Osteoblast (primary cell): Measurements from ENCODE around the gene DMBT1. TPM values are rescaled to one million over a fixed set of nuclear protein-coding genes. Genes with fewer than 3 reads are reported as not detected.

Source experiments
- DNase-seq: peaks from one replicate; pipeline ENCODE4 v3.0.0; 2011; ENCODE audit warnings: low spot score, mixed read lengths; ENCODE audit not compliant: insufficient read length; ENCODE audit errors: missing footprints
- H2AFZ ChIP-seq: 2 replicates; pipeline ENCODE4 v1.6.0; 2011; ENCODE audit warnings: mild to moderate bottlenecking, low read length
- H3K27ac ChIP-seq: 2 replicates; pipeline ENCODE4 v1.5.1; 2011; ENCODE audit warnings: mild to moderate bottlenecking, low read depth, low read length, moderate library complexity
- H3K27me3 ChIP-seq: 2 replicates; pipeline ENCODE4 v1.6.0; 2012; ENCODE audit warnings: mild to moderate bottlenecking, control low read depth, inconsistent platforms, low read length, moderate library complexity; ENCODE audit not compliant: insufficient read depth
- H3K36me3 ChIP-seq: 2 replicates; pipeline ENCODE4 v1.5.1; 2011; ENCODE audit warnings: mild to moderate bottlenecking, low read length, control low read depth, moderate library complexity; ENCODE audit not compliant: insufficient read depth
- H3K4me1 ChIP-seq: 2 replicates; pipeline ENCODE4 v1.5.1; 2011; ENCODE audit warnings: mild to moderate bottlenecking, low read length, control low read depth, moderate library complexity; ENCODE audit not compliant: insufficient read depth
- H3K4me2 ChIP-seq: 2 replicates; pipeline ENCODE4 v1.6.0; 2011; ENCODE audit warnings: mild to moderate bottlenecking, low read length; ENCODE audit not compliant: insufficient read depth
- H3K4me3 ChIP-seq: fragments of 200-600 bp; sonication (generic); 3 replicates; pipeline ENCODE4 v1.5.1; 2012; ENCODE audit warnings: mild to moderate bottlenecking, low read length, inconsistent platforms; ENCODE audit not compliant: insufficient read depth
- H3K79me2 ChIP-seq: 2 replicates; pipeline ENCODE4 v1.6.0; 2012; ENCODE audit warnings: mild to moderate bottlenecking, low read length, control low read depth, inconsistent platforms; ENCODE audit not compliant: insufficient read depth
- H3K9me3 ChIP-seq: 2 replicates; pipeline ENCODE4 v1.5.1; 2011; ENCODE audit warnings: low read depth, low read length, control low read depth
- H4K20me1 ChIP-seq: 2 replicates; pipeline ENCODE4 v1.6.0; 2012; ENCODE audit warnings: mild to moderate bottlenecking, low read length, control low read depth; ENCODE audit not compliant: insufficient read depth
- total RNA-seq: library from RNA; depleted of rRNA; stranded (reverse); fragments of >200 nt; gene quantifications from 2 replicates; pipeline ENCODE4 v1.2.3, GENCODE V29; 2012
- TF ChIP-seq, protein P1 (sequence below): IDR thresholded peaks from 2 replicates; pipeline ENCODE4 v1.5.1; 2011; ENCODE audit warnings: mild to moderate bottlenecking, low read depth, low read length, moderate library complexity; ENCODE audit errors: extremely low read depth

DMBT1 gene
- total RNA-seq, 1 donor = under 0.01 TPM

DNA sequence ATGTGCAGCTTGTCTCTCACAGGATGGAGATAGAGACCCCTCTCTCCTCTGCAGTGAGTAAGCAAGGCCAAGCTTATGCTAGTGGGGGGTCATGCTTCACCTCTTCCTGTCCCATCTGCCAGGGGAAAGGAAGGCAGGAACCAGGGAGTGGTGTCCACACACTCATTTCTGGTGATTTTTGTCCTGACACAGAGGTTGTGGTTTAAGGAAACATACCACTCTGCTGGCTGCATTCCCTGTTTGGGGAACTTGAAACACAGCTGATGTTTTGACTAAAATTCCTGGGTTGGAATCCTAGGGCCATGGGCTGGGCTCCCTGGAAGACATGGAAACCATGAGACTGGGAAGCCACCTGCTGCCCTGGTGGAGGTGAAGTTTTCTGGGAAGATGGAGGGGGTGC is 117.7 kb downstream of the DMBT1 start:
- peak; percentile 59 for DNase-seq
- H3K4me1 ChIP-seq = no peaks in the 10 kb centered on the region
- H3K27me3 ChIP-seq = peaks cover 11% of the 10 kb centered on the region
- H3K9me3 ChIP-seq = no peaks in the 10 kb centered on the region
- TF ChIP-seq, protein P1, sequence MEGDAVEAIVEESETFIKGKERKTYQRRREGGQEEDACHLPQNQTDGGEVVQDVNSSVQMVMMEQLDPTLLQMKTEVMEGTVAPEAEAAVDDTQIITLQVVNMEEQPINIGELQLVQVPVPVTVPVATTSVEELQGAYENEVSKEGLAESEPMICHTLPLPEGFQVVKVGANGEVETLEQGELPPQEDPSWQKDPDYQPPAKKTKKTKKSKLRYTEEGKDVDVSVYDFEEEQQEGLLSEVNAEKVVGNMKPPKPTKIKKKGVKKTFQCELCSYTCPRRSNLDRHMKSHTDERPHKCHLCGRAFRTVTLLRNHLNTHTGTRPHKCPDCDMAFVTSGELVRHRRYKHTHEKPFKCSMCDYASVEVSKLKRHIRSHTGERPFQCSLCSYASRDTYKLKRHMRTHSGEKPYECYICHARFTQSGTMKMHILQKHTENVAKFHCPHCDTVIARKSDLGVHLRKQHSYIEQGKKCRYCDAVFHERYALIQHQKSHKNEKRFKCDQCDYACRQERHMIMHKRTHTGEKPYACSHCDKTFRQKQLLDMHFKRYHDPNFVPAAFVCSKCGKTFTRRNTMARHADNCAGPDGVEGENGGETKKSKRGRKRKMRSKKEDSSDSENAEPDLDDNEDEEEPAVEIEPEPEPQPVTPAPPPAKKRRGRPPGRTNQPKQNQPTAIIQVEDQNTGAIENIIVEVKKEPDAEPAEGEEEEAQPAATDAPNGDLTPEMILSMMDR = no peak
- H3K79me2 ChIP-seq = no peaks in the 10 kb centered on the region
- H3K27ac ChIP-seq = no peak overlapping the region
- no peak overlapping the region for H2AFZ ChIP-seq
- no peak overlapping the region for H3K4me2 ChIP-seq
- H3K36me3 ChIP-seq = no peaks in the 10 kb centered on the region
- H4K20me1 ChIP-seq = no peaks in the 10 kb centered on the region
- no peak overlapping the region for H3K4me3 ChIP-seq

DNA sequence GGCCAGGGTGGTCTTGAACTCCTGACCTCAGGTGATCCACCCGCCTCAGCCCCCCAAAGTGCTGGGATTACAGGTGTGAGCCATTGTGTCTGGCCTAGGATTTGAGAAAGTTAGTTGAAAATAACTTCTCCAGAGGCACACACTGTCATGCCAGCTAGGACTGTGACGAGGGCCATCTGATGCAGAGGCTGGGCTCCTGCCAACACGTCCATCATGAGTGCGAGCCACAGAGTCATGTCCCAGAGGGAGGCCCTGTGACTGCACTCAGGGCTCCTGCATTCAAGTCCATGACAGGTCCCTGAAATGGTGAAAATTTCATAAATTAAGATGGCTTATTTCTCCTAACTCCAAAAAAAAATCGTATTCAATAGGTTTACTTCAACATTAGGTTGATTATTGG is 122.0 kb downstream of the DMBT1 start:
- no peaks in the 10 kb centered on the region for H3K36me3 ChIP-seq
- DNase-seq = no peak

DNA sequence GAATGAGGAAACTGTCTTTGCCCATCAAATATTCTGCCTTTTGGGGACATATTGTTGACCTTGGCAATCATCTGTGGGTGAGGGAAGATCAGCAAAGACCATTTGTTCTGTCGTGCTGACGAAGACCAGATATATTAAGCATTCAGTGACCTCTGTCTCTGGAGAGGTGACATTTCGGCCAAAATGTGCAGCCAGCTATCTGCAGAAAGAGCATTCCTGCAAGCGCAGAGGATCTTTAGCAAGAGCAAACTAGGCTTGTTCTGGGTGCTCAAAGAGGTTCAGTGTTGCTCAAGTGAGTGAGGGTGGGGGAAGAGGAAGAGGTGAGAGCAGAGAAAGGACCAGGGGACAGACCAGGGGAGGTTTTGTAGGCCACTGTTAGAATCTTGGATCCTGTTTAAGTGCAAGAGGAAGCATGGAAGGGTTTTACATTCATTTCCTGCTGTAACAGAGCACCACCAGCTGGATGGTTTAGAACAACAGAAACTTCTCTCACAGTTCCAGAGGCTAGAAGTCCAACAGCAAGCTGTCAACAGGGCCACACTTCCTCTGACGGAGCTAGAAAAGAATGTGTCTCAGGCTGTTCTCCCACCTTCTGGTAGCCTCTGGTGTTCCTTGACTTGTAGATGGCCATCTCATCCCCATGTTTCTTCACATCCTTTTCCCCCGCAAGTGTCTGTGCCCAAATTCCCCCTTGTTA is 127.9 kb downstream of the DMBT1 start:
- peak; percentile 69 for DNase-seq
- no peak overlapping the region for H3K4me2 ChIP-seq
- TF ChIP-seq, protein P1 = peak; percentile 42
- no peaks in the 10 kb centered on the region for H4K20me1 ChIP-seq
- peaks cover 8% of the 10 kb centered on the region for H3K27me3 ChIP-seq
- peaks cover 3% of the 10 kb centered on the region for H3K4me1 ChIP-seq
- H3K36me3 ChIP-seq = no peaks in the 10 kb centered on the region
- H3K27ac ChIP-seq = no peak overlapping the region
- no peak overlapping the region for H3K4me3 ChIP-seq
- H3K9me3 ChIP-seq = no peaks in the 10 kb centered on the region
- H3K79me2 ChIP-seq = no peaks in the 10 kb centered on the region
- peak overlapping the region; percentile 68 for H2AFZ ChIP-seq

More for the DNA sequence above, 122.0 kb downstream of the DMBT1 start:
- Histone ChIP-seq H4K20me1 (no peaks in the 10 kb centered on the region), H3K4me1 (no peaks in the 10 kb centered on the region), H3K9me3 (no peaks in the 10 kb centered on the region), H3K79me2 (no peaks in the 10 kb centered on the region), H3K4me2 (no peak overlapping the region), H3K27me3 (peaks cover 13% of the 10 kb centered on the region), H3K27ac (no peak overlapping the region), H2AFZ (no peak overlapping the region), H3K4me3 (no peak overlapping the region)
- TF ChIP-seq, protein P1 = no peak

- no peaks in the 10 kb centered on the region for H3K79me2 ChIP-seq
- DNase-seq = no peak
- H4K20me1 ChIP-seq = no peaks in the 10 kb centered on the region
- no peaks in the 10 kb centered on the region for H3K9me3 ChIP-seq
- no peak overlapping the region for H3K4me2 ChIP-seq
- peaks cover 4% of the 10 kb centered on the region for H3K27me3 ChIP-seq
- no peak overlapping the region for H3K4me3 ChIP-seq
- TF ChIP-seq, protein P1 = no peak
- no peaks in the 10 kb centered on the region for H3K36me3 ChIP-seq
- H2AFZ ChIP-seq = no peak overlapping the region
- H3K27ac ChIP-seq = no peak overlapping the region
- peaks cover 3% of the 10 kb centered on the region for H3K4me1 ChIP-seq
Measured at GRCh38 chr10:122689146-122689820, 128.7 kb downstream of the DMBT1 start.
